CD8-positive, alpha-beta memory T cell (primary cell): Measurements from ENCODE around the gene KIF26A. TPM values are rescaled to one million over a fixed set of nuclear protein-coding genes. Genes with fewer than 3 reads are reported as not detected.

Experiments used
- CTCF ChIA-PET: fragments of 350-600 bp; sonication (Branson Sonifier 250); formaldehyde crosslinking; loops from one replicate; lab custom pipeline; 2021; ENCODE audit warnings: antibody characterized with exemption; lab: Charles Lee
- POLR2A ChIA-PET: fragments of 350-600 bp; sonication (Branson Sonifier 250); formaldehyde crosslinking; loops from one replicate; lab custom pipeline; 2021; ENCODE audit warnings: antibody characterized with exemption; lab: Charles Lee
- DNase-seq, 5 donors: peaks; one replicate each; pipeline versions ENCODE4 v3.0.0 to v3.0.0-alpha.2; 2020 to 2022; ENCODE audit warnings: mixed read lengths in 1 of 5
- H3K27ac ChIP-seq: one replicate; pipeline ENCODE4 v1.7.0; 2013; ENCODE audit warnings: low read depth, mild to moderate bottlenecking, low read length, moderate library complexity
- H3K27me3 ChIP-seq: 2 replicates; pipeline ENCODE4 v1.7.0; 2013; ENCODE audit warnings: low read length, mild to moderate bottlenecking; ENCODE audit not compliant: insufficient read depth, poor library complexity, severe bottlenecking
- H3K36me3 ChIP-seq: 2 replicates; pipeline ENCODE4 v1.7.0; 2013; ENCODE audit warnings: mild to moderate bottlenecking, low read length, moderate library complexity; ENCODE audit not compliant: insufficient read depth
- H3K4me1 ChIP-seq: 2 replicates; pipeline ENCODE4 v1.7.0; 2013; ENCODE audit warnings: mild to moderate bottlenecking, low read length, moderate library complexity; ENCODE audit not compliant: insufficient read depth
- H3K4me3 ChIP-seq: 2 replicates; pipeline ENCODE4 v1.7.0; 2013; ENCODE audit warnings: mild to moderate bottlenecking, low read length
- H3K9me3 ChIP-seq: 2 replicates; pipeline ENCODE4 v1.7.0; 2013; ENCODE audit warnings: mild to moderate bottlenecking, low read length
- H3K27ac Mint-ChIP-seq, 8 donors: one replicate each; pipeline ENCODE4 v1.8.0; 2020 to 2021; ENCODE audit warnings: mixed read lengths in 8 of 8, mild to moderate bottlenecking in 6 of 8, inconsistent platforms in 3 of 8, moderate library complexity in 3 of 8
- H3K27me3 Mint-ChIP-seq, 2 donors: one replicate each; pipeline ENCODE4 v1.8.0; 2020 to 2021; ENCODE audit warnings: mixed read lengths in 2 of 2, mild to moderate bottlenecking in 1 of 2, moderate library complexity in 1 of 2
- H3K36me3 Mint-ChIP-seq, 3 donors: one replicate each; pipeline ENCODE4 v1.8.0; 2020 to 2021; ENCODE audit warnings: mixed read lengths in 3 of 3, inconsistent platforms in 1 of 3, mild to moderate bottlenecking in 1 of 3
- H3K4me1 Mint-ChIP-seq, 3 donors: one replicate each; pipeline ENCODE4 v1.8.0; 2020 to 2021; ENCODE audit warnings: mixed read lengths in 3 of 3, inconsistent platforms in 1 of 3, mild to moderate bottlenecking in 1 of 3
- H3K4me3 Mint-ChIP-seq, 7 donors: one replicate each; pipeline ENCODE4 v1.8.0; 2020 to 2021; ENCODE audit warnings: mixed read lengths in 7 of 7, mild to moderate bottlenecking in 6 of 7, moderate library complexity in 4 of 7, inconsistent platforms in 2 of 7
- H3K9me3 Mint-ChIP-seq, 5 donors: one replicate each; pipeline ENCODE4 v1.8.0; 2020 to 2022; ENCODE audit warnings: mixed read lengths in 5 of 5, mild to moderate bottlenecking in 3 of 5, moderate library complexity in 2 of 5, inconsistent platforms in 1 of 5
- polyA plus RNA-seq: library from polyadenylated mRNA; unstranded; fragments of 300-500 nt; fragmentation: Illumina TruSeq; gene quantifications from one replicate; pipeline ENCODE4 v1.2.3, GENCODE V29; 2021
- total RNA-seq, 2 experiments: library from RNA; stranded (reverse); gene quantifications; one replicate each; pipeline ENCODE4 v1.2.3, GENCODE V29; 2021

KIF26A gene
- total and polyA plus RNA-seq, 3 experiments from 2014 or later: 0.15 to 0.20 TPM; not detected in 1

GRCh38 chr14:104191409-104191997, 53.1 kb downstream of the KIF26A start:
- Mint-ChIP-seq H3K9me3 (no peaks in the 10 kb centered on the region), H3K27ac (no peak overlapping the region), H3K27me3 (peaks cover 4 to 6% of the 10 kb centered on the region in 2 donors), H3K36me3 (no peaks in the 10 kb centered on the region), H3K4me1 (peaks cover 0 to 4% (median 4%) of the 10 kb centered on the region in 3 donors), H3K4me3 (no peak overlapping the region)
- DNase-seq: no peak
- Histone ChIP-seq H3K36me3 (no peaks in the 10 kb centered on the region), H3K9me3 (no peaks in the 10 kb centered on the region), H3K27ac (no peak overlapping the region), H3K4me1 (no peaks in the 10 kb centered on the region), H3K27me3 (no peaks in the 10 kb centered on the region), H3K4me3 (no peak overlapping the region)
- ChIA-PET POLR2A (no interaction called here), CTCF (no interaction called here)

- CTCF ChIA-PET: no interaction called here
- peak overlapping the region in 1 of 8 donors; percentile 43 for H3K27ac Mint-ChIP-seq
Observed at GRCh38 chr14:104192146-104192882, 53.9 kb downstream of the KIF26A start.

GRCh38 chr14:104192883-104193245, 54.5 kb downstream of the KIF26A start:
- H3K27ac ChIP-seq: no peak overlapping the region
- no peaks in the 10 kb centered on the region for H3K36me3 ChIP-seq
- no peak overlapping the region for H3K4me3 Mint-ChIP-seq
- no peak for DNase-seq
- H3K36me3 Mint-ChIP-seq: no peaks in the 10 kb centered on the region
- no peaks in the 10 kb centered on the region for H3K27me3 ChIP-seq
- ChIA-PET POLR2A (interaction anchor here (0.6 kb wide), 1 partner anchor 335 kb away, joined by 8 read pairs; no protein-coding TSS in a partner anchor), CTCF (no interaction called here)
- no peaks in the 10 kb centered on the region for H3K9me3 ChIP-seq
- H3K9me3 Mint-ChIP-seq: no peaks in the 10 kb centered on the region
- H3K27ac Mint-ChIP-seq: no peak overlapping the region
- no peak overlapping the region for H3K4me3 ChIP-seq
- H3K4me1 ChIP-seq: no peaks in the 10 kb centered on the region
- H3K27me3 Mint-ChIP-seq: peaks cover 4 to 6% of the 10 kb centered on the region in 2 donors
- peaks cover 0 to 4% (median 4%) of the 10 kb centered on the region in 3 donors for H3K4me1 Mint-ChIP-seq

More at GRCh38 chr14:104192146-104192882, 53.9 kb downstream of the KIF26A start:
- Histone ChIP-seq H3K9me3 (no peaks in the 10 kb centered on the region), H3K4me1 (no peaks in the 10 kb centered on the region), H3K4me3 (no peak overlapping the region), H3K27me3 (no peaks in the 10 kb centered on the region), H3K27ac (no peak overlapping the region), H3K36me3 (no peaks in the 10 kb centered on the region)
- Mint-ChIP-seq H3K36me3 (no peaks in the 10 kb centered on the region), H3K9me3 (no peaks in the 10 kb centered on the region), H3K27me3 (peaks cover 4 to 6% of the 10 kb centered on the region in 2 donors), H3K4me1 (peaks cover 0 to 4% (median 4%) of the 10 kb centered on the region in 3 donors), H3K4me3 (no peak overlapping the region)
- DNase-seq: no peak
- POLR2A ChIA-PET: no interaction called here

- Mint-ChIP-seq H3K27ac (peak overlapping the region in 1 of 8 donors; percentile 63), H3K9me3 (no peaks in the 10 kb centered on the region), H3K4me1 (peaks cover 0 to 4% (median 4%) of the 10 kb centered on the region in 3 donors), H3K36me3 (no peaks in the 10 kb centered on the region), H3K27me3 (peaks cover 4 to 6% of the 10 kb centered on the region in 2 donors), H3K4me3 (no peak overlapping the region)
- Histone ChIP-seq H3K27ac (no peak overlapping the region), H3K9me3 (no peaks in the 10 kb centered on the region), H3K36me3 (no peaks in the 10 kb centered on the region), H3K4me1 (no peaks in the 10 kb centered on the region), H3K27me3 (no peaks in the 10 kb centered on the region), H3K4me3 (no peak overlapping the region)
- ChIA-PET CTCF (no interaction called here), POLR2A (no interaction called here)
- no peak for DNase-seq
Observed at GRCh38 chr14:104194016-104194415, 55.6 kb downstream of the KIF26A start.

- Mint-ChIP-seq H3K27me3 (peaks cover 2 to 6% of the 10 kb centered on the region in 2 donors), H3K9me3 (no peaks in the 10 kb centered on the region), H3K36me3 (no peaks in the 10 kb centered on the region), H3K4me3 (no peak overlapping the region), H3K4me1 (peaks cover 0 to 4% (median 4%) of the 10 kb centered on the region in 3 donors), H3K27ac (no peak overlapping the region)
- Histone ChIP-seq H3K27me3 (no peaks in the 10 kb centered on the region), H3K9me3 (no peaks in the 10 kb centered on the region), H3K4me1 (no peaks in the 10 kb centered on the region), H3K36me3 (no peaks in the 10 kb centered on the region), H3K27ac (no peak overlapping the region), H3K4me3 (no peak overlapping the region)
- ChIA-PET POLR2A (no interaction called here), CTCF (no interaction called here)
- no peak for DNase-seq
Observed at GRCh38 chr14:104194716-104195115, 56.3 kb downstream of the KIF26A start.

GRCh38 chr14:104195361-104195760, 57.0 kb downstream of the KIF26A start:
- H3K36me3 ChIP-seq: no peaks in the 10 kb centered on the region
- H3K27me3 ChIP-seq: no peaks in the 10 kb centered on the region
- DNase-seq: no peak
- Mint-ChIP-seq H3K4me1 (peaks cover 0 to 4% (median 4%) of the 10 kb centered on the region in 3 donors), H3K27ac (no peak overlapping the region), H3K27me3 (peaks cover 2 to 6% of the 10 kb centered on the region in 2 donors), H3K36me3 (no peaks in the 10 kb centered on the region), H3K4me3 (no peak overlapping the region), H3K9me3 (no peaks in the 10 kb centered on the region)
- no peak overlapping the region for H3K4me3 ChIP-seq
- POLR2A ChIA-PET: no interaction called here
- H3K9me3 ChIP-seq: no peaks in the 10 kb centered on the region
- no peak overlapping the region for H3K27ac ChIP-seq
- CTCF ChIA-PET: no interaction called here
- H3K4me1 ChIP-seq: no peaks in the 10 kb centered on the region

GRCh38 chr14:104195878-104196277, 57.5 kb downstream of the KIF26A start:
- CTCF ChIA-PET: no interaction called here
- H3K27ac Mint-ChIP-seq: no peak overlapping the region
- no peaks in the 10 kb centered on the region for H3K36me3 Mint-ChIP-seq
- POLR2A ChIA-PET: no interaction called here
- Histone ChIP-seq H3K9me3 (no peaks in the 10 kb centered on the region), H3K36me3 (no peaks in the 10 kb centered on the region), H3K27ac (no peak overlapping the region), H3K4me1 (no peaks in the 10 kb centered on the region), H3K27me3 (no peaks in the 10 kb centered on the region), H3K4me3 (no peak overlapping the region)
- DNase-seq: no peak
- peaks cover 0 to 4% (median 4%) of the 10 kb centered on the region in 3 donors for H3K4me1 Mint-ChIP-seq
- no peak overlapping the region for H3K4me3 Mint-ChIP-seq
- H3K9me3 Mint-ChIP-seq: no peaks in the 10 kb centered on the region
- peaks cover 2 to 6% of the 10 kb centered on the region in 2 donors for H3K27me3 Mint-ChIP-seq

GRCh38 chr14:104196461-104197140, 58.2 kb downstream of the KIF26A start:
- DNase-seq: no peak
- ChIA-PET CTCF (no interaction called here), POLR2A (no interaction called here)
- Mint-ChIP-seq H3K4me1 (peaks cover 0 to 4% (median 4%) of the 10 kb centered on the region in 3 donors), H3K36me3 (no peaks in the 10 kb centered on the region), H3K4me3 (peak overlapping the region in 1 of 7 donors; percentile 44), H3K9me3 (no peaks in the 10 kb centered on the region), H3K27me3 (peaks cover 2 to 6% of the 10 kb centered on the region in 2 donors), H3K27ac (no peak overlapping the region)
- no peaks in the 10 kb centered on the region for H3K9me3 ChIP-seq
- H3K27ac ChIP-seq: no peak overlapping the region
- H3K36me3 ChIP-seq: no peaks in the 10 kb centered on the region
- no peaks in the 10 kb centered on the region for H3K4me1 ChIP-seq
- H3K4me3 ChIP-seq: no peak overlapping the region
- H3K27me3 ChIP-seq: no peaks in the 10 kb centered on the region
